ENCODE measurements around the gene IKZF4. TPM values are rescaled to one million over a fixed set of nuclear protein-coding genes. Genes with fewer than 3 reads are reported as not detected.
"Not testable (repeated sequence)": the region's sequence is repeated elsewhere in the genome, so short reads cannot be mapped to it uniquely, and the experiment has no call there.

The IKZF4 gene
- total RNA-seq, 1 experiment from 2014 or later = 1.1 TPM

GRCh38 chr12:56034586-56035332 lies 13.9 kb downstream of the IKZF4 start:
- H3K4me1 ChIP-seq (replicated peaks) = no peaks in the 10 kb centered on the region
- DNase-seq (ENCODE audit: low read depth in 1 of 2, low spot score in 2 of 2) = no peak
- 0 out of 2 replicates have a peak, but pooled peaks cover 2% of the 10 kb centered on the region for H3K36me3 ChIP-seq
- H3K4me3 ChIP-seq = no peak overlapping the region
- H3K27me3 ChIP-seq (replicated peaks) = no peaks in the 10 kb centered on the region
- H3K9me3 ChIP-seq (replicated peaks) = no peaks in the 10 kb centered on the region
- H3K27ac ChIP-seq = no peak overlapping the region

- Histone ChIP-seq H3K4me1 (replicated peaks) (peaks cover 8% of the 10 kb centered on the region), H3K36me3 (peaks cover 3% of the 10 kb centered on the region), H3K27me3 (replicated peaks) (no peaks in the 10 kb centered on the region), H3K4me3 (no peak overlapping the region), H3K9me3 (replicated peaks) (no peaks in the 10 kb centered on the region), H3K27ac (no peak overlapping the region)
- no peak for DNase-seq (ENCODE audit: low read depth in 1 of 2, low spot score in 2 of 2)
Observed at GRCh38 chr12:56037161-56037560, 16.3 kb downstream of the IKZF4 start.

GRCh38 chr12:56038022-56038655 lies 17.3 kb downstream of the IKZF4 start:
- no peak overlapping the region for H3K4me3 ChIP-seq
- DNase-seq (ENCODE audit: low read depth in 1 of 2, low spot score in 2 of 2) = no peak
- H3K4me1 ChIP-seq (replicated peaks) = peaks cover 12% of the 10 kb centered on the region
- H3K27me3 ChIP-seq (replicated peaks) = no peaks in the 10 kb centered on the region
- no peak overlapping the region for H3K27ac ChIP-seq
- H3K36me3 ChIP-seq = peaks cover 13% of the 10 kb centered on the region
- H3K9me3 ChIP-seq (replicated peaks) = no peaks in the 10 kb centered on the region

GRCh38 chr12:56040151-56040550 lies 19.3 kb downstream of the IKZF4 start:
- no peak for DNase-seq (ENCODE audit: low read depth in 1 of 2, low spot score in 2 of 2)
- no peak overlapping the region for H3K27ac ChIP-seq
- no peaks in the 10 kb centered on the region for H3K27me3 ChIP-seq (replicated peaks)
- no peaks in the 10 kb centered on the region for H3K9me3 ChIP-seq (replicated peaks)
- H3K4me1 ChIP-seq (replicated peaks) = peaks cover 14% of the 10 kb centered on the region
- H3K36me3 ChIP-seq = peaks cover 30% of the 10 kb centered on the region
- H3K4me3 ChIP-seq = no peak overlapping the region

GRCh38 chr12:56040963-56041551 lies 20.2 kb downstream of the IKZF4 start:
- peak overlapping the region; percentile 22; the same call in 1 of the 2 replicates for H3K27ac ChIP-seq
- DNase-seq (ENCODE audit: low read depth in 1 of 2, low spot score in 2 of 2) = no peak

GRCh38 chr12:56041552-56042429 lies 20.9 kb downstream of the IKZF4 start, which contains the start of gene RPS26:
Gene RPS26, plus strand, starts transcription at chr12:56041918. Its CDS starts 249 bp downstream, at chr12:56042167.
- H3K36me3 ChIP-seq = peaks cover 45% of the 10 kb centered on the region
- no peaks in the 10 kb centered on the region for H3K27me3 ChIP-seq (replicated peaks)
- H3K4me3 ChIP-seq = peak within 1 kb of the TSS; percentile 57
- H3K9me3 ChIP-seq (replicated peaks) = no peaks in the 10 kb centered on the region
- H3K27ac ChIP-seq = peak within 1 kb of the TSS; percentile 95
- H3K4me1 ChIP-seq (replicated peaks) = peaks cover 16% of the 10 kb centered on the region
- peak; percentile 98 to 99 for DNase-seq (ENCODE audit: low read depth in 1 of 2, low spot score in 2 of 2)

More at GRCh38 chr12:56040963-56041551, 20.2 kb downstream of the IKZF4 start:
- no peaks in the 10 kb centered on the region for H3K27me3 ChIP-seq (replicated peaks)
- H3K9me3 ChIP-seq (replicated peaks) = no peaks in the 10 kb centered on the region
- peaks cover 38% of the 10 kb centered on the region for H3K36me3 ChIP-seq
- H3K4me1 ChIP-seq (replicated peaks) = peaks cover 14% of the 10 kb centered on the region
- peak overlapping the region; percentile 57 for H3K4me3 ChIP-seq

- Histone ChIP-seq H3K27ac (peak overlapping the region; percentile 95), H3K4me1 (replicated peaks) (peaks cover 17% of the 10 kb centered on the region), H3K36me3 (peaks cover 47% of the 10 kb centered on the region), H3K4me3 (peak overlapping the region; percentile 57)
- H3K27me3 ChIP-seq (replicated peaks); DNase-seq (ENCODE audit: low read depth in 1 of 2, low spot score in 2 of 2); H3K9me3 ChIP-seq (replicated peaks): not testable (repeated sequence)
Observed at GRCh38 chr12:56042430-56042813, 21.6 kb downstream of the IKZF4 start.

- peaks cover 47% of the 10 kb centered on the region for H3K36me3 ChIP-seq
- H3K9me3 ChIP-seq (replicated peaks) = no peaks in the 10 kb centered on the region
- DNase-seq (ENCODE audit: low read depth in 1 of 2, low spot score in 2 of 2) = no peak
- H3K27ac ChIP-seq = peak overlapping the region; percentile 95; the same call in 1 of the 2 replicates
- peak overlapping the region; percentile 57 for H3K4me3 ChIP-seq
- peaks cover 17% of the 10 kb centered on the region for H3K4me1 ChIP-seq (replicated peaks)
- H3K27me3 ChIP-seq (replicated peaks) = no peaks in the 10 kb centered on the region
Observed at GRCh38 chr12:56042843-56043242, 22.0 kb downstream of the IKZF4 start.

- Histone ChIP-seq H3K4me1 (replicated peaks) (peaks cover 11% of the 10 kb centered on the region), H3K36me3 (peaks cover 47% of the 10 kb centered on the region), H3K27ac (no peak overlapping the region), H3K27me3 (replicated peaks) (no peaks in the 10 kb centered on the region), H3K9me3 (replicated peaks) (no peaks in the 10 kb centered on the region), H3K4me3 (no peak overlapping the region)
- DNase-seq (ENCODE audit: low read depth in 1 of 2, low spot score in 2 of 2) = no peak
Observed at GRCh38 chr12:56046027-56046780, 25.4 kb downstream of the IKZF4 start.

GRCh38 chr12:56053407-56053893 lies 32.6 kb downstream of the IKZF4 start:
- Histone ChIP-seq H3K4me3 (no peak overlapping the region), H3K4me1 (replicated peaks) (no peaks in the 10 kb centered on the region; the same call in none of the 2 replicates)
- DNase-seq (ENCODE audit: low read depth in 1 of 2, low spot score in 2 of 2) = no peak

GRCh38 chr12:56059964-56060363 lies 39.1 kb downstream of the IKZF4 start:
- Histone ChIP-seq H3K4me1 (replicated peaks) (peaks cover 18% of the 10 kb centered on the region), H3K27ac (peak overlapping the region; percentile 45; the same call in 1 of the 2 replicates)
- not testable (repeated sequence) for H3K4me3 ChIP-seq; H3K36me3 ChIP-seq; H3K9me3 ChIP-seq (replicated peaks); H3K27me3 ChIP-seq (replicated peaks)
- peak; percentile 36 to 79 for DNase-seq (ENCODE audit: low read depth in 1 of 2, low spot score in 2 of 2)

More at GRCh38 chr12:56053407-56053893, 32.6 kb downstream of the IKZF4 start:
- Histone ChIP-seq H3K27me3 (replicated peaks) (no peaks in the 10 kb centered on the region), H3K36me3 (no peaks in the 10 kb centered on the region), H3K9me3 (replicated peaks) (no peaks in the 10 kb centered on the region), H3K27ac (no peak overlapping the region)

GRCh38 chr12:56061982-56062381 lies 41.1 kb downstream of the IKZF4 start:
- H3K27ac ChIP-seq = no peak overlapping the region; the same call in 1 of the 2 replicates
- peaks cover 18% of the 10 kb centered on the region for H3K4me1 ChIP-seq (replicated peaks)
- no peaks in the 10 kb centered on the region for H3K27me3 ChIP-seq (replicated peaks)
- H3K4me3 ChIP-seq = no peak overlapping the region
- H3K9me3 ChIP-seq (replicated peaks) = no peaks in the 10 kb centered on the region
- H3K36me3 ChIP-seq = no peaks in the 10 kb centered on the region
- DNase-seq (ENCODE audit: low read depth in 1 of 2, low spot score in 2 of 2) = peak; percentile 63 to 73

All from SJSA1 (cell line).